IMR-90 (cell line): ENCODE data around the gene S100B.

Experiments used
- CHD1 ChIP-seq: IDR thresholded peaks from 2 replicates; pipeline ENCODE4 v1.6.1; 2012; ENCODE audit warnings: low read depth, low read length, improper control_type of control experiment
- CTCF ChIP-seq: conservative IDR thresholded peaks from 2 replicates; pipeline ENCODE4 v1.5.1; 2012; ENCODE audit warnings: mild to moderate bottlenecking, low read depth, low read length, improper control_type of control experiment
- MAFK ChIP-seq: IDR thresholded peaks from 2 replicates; pipeline ENCODE4 v1.6.1; 2012; ENCODE audit warnings: low read depth, low read length, improper control_type of control experiment
- MAZ ChIP-seq: IDR thresholded peaks from 2 replicates; pipeline ENCODE4 v1.6.1; 2012; ENCODE audit warnings: low read depth, mild to moderate bottlenecking, low read length, improper control_type of control experiment, moderate library complexity, borderline replicate concordance
- MXI1 ChIP-seq: IDR thresholded peaks from 2 replicates; pipeline ENCODE4 v1.6.1; 2012; ENCODE audit warnings: low read depth, mild to moderate bottlenecking, low read length, moderate library complexity, borderline replicate concordance
- POLR2A ChIP-seq: IDR thresholded peaks from 2 replicates; pipeline ENCODE4 v1.6.1; 2012; ENCODE audit warnings: mild to moderate bottlenecking, low read depth, low read length
- RAD21 ChIP-seq: IDR thresholded peaks from 2 replicates; pipeline ENCODE4 v1.6.1; 2012; ENCODE audit warnings: low read length, improper control_type of control experiment
- SMC3 ChIP-seq: fragments of 150-350 bp; IDR thresholded peaks from 2 replicates; pipeline ENCODE4 v1.6.1; 2016; ENCODE audit warnings: low read depth, mild to moderate bottlenecking, antibody characterized with exemption, low read length, moderate library complexity

- no peak for TF ChIP-seq CTCF
- TF ChIP-seq SMC3: no peak
- TF ChIP-seq POLR2A: no peak
- no peak for TF ChIP-seq RAD21
- no peak for TF ChIP-seq MXI1
- TF ChIP-seq CHD1: no peak
- TF ChIP-seq MAZ: no peak
- no peak for TF ChIP-seq MAFK
These were observed 29.5 kb upstream of the S100B start for GRCh38 chr21:46634427-46634826.
